Ovary (tissue), 3 donors: ENCODE measurements around the gene PCGF2.
A peak's percentile ranks its signal among the peaks of the same experiment; 100 is the strongest.

Experiments
- EP300 ChIP-seq: sonication (generic); formaldehyde crosslinking; IDR thresholded peaks from one replicate; pipeline ENCODE4 v1.6.1; 2017; ENCODE audit warnings: antibody characterized with exemption
- POLR2A ChIP-seq: fragments of 450-650 bp; IDR thresholded peaks from one replicate; pipeline ENCODE4 v1.6.1; 2017; ENCODE audit warnings: antibody characterized with exemption, mild to moderate bottlenecking, moderate library complexity
- TF ChIP-seq, protein P1 (sequence below), 3 donors: fragments of 450-650 bp in 2 of 3; fragments of 200-600 bp in 1 of 3; IDR thresholded peaks; one replicate each; pipeline versions ENCODE4 v1.5.1 to v1.8.0; 2016 to 2022; ENCODE audit warnings: antibody characterized with exemption in 3 of 3, mild to moderate bottlenecking in 1 of 3
- donor health status: DM: no; HTN: no; CAD: no.

DNA sequence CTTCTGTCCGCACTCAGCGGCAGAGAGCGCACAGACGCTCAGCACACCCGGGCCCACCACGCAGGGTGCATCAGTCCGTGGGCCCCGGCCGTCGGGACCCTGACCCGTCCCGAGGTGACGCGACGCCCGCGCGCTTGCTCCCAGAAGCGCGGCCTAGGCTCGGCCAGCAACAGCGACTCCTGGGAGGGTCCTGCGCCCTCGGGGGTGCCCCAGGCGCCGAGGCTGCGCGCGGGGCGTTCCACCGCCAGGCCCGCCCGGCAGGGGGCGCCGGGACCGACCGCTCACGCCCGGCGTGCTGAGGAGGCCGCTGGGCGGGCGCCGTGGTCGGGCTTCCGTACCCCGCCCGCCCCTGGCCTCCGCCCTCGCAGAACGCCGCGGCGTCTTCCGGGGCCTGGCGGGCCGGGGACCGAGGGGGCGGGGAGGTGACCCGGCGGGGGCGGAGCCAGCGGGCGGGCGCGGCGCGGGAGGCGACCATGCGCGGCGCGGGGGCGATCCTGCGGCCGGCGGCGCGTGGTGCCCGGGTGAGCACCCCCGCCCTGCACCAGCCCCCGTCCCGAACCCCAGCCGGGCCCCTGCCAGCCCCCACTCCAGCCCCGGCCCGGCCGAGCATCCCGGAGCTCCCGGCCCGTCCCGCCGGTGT lies 18.1 kb downstream of the PCGF2 start, which contains the start of gene CISD3:
- TF ChIP-seq, protein P1, sequence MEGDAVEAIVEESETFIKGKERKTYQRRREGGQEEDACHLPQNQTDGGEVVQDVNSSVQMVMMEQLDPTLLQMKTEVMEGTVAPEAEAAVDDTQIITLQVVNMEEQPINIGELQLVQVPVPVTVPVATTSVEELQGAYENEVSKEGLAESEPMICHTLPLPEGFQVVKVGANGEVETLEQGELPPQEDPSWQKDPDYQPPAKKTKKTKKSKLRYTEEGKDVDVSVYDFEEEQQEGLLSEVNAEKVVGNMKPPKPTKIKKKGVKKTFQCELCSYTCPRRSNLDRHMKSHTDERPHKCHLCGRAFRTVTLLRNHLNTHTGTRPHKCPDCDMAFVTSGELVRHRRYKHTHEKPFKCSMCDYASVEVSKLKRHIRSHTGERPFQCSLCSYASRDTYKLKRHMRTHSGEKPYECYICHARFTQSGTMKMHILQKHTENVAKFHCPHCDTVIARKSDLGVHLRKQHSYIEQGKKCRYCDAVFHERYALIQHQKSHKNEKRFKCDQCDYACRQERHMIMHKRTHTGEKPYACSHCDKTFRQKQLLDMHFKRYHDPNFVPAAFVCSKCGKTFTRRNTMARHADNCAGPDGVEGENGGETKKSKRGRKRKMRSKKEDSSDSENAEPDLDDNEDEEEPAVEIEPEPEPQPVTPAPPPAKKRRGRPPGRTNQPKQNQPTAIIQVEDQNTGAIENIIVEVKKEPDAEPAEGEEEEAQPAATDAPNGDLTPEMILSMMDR (IDR thresholded peaks at IDR 0.05) = peak; percentile 47 to 98 (median 97)
- TF ChIP-seq EP300 (no peak), POLR2A (peak; percentile 19)
